Calu3 (cell line): ENCODE measurements around the gene SLC27A5. TPM values are rescaled to one million over a fixed set of nuclear protein-coding genes. Genes with fewer than 3 reads are reported as not detected.

Experiments used
- BruUV-seq: library from RNA; stranded (reverse); fragments of 400-500 nt; replicated peaks from 2 replicates; lab custom pipeline; 2021; lab: Mats Ljungman, UMichigan
- CTCF ChIA-PET: fragments of 300-600 bp; sonication (Branson Sonifier 250); formaldehyde crosslinking; loops from one replicate; lab custom pipeline; 2022; ENCODE audit warnings: antibody characterized with exemption; lab: Charles Lee
- DNase-seq: peaks from one replicate; pipeline ENCODE4 v3.0.0; 2022
- H3K27ac Mint-ChIP-seq: one replicate; pipeline ENCODE4 v1.8.0; 2022; ENCODE audit warnings: mixed read lengths; ENCODE audit not compliant: unreplicated experiment
- H3K27me3 Mint-ChIP-seq: one replicate; pipeline ENCODE4 v1.8.0; 2022; ENCODE audit warnings: mixed read lengths; ENCODE audit not compliant: unreplicated experiment
- H3K36me3 Mint-ChIP-seq: one replicate; pipeline ENCODE4 v1.8.0; 2022; ENCODE audit warnings: mild to moderate bottlenecking, moderate library complexity, mixed read lengths; ENCODE audit not compliant: insufficient read depth, unreplicated experiment
- H3K4me1 Mint-ChIP-seq: one replicate; pipeline ENCODE4 v1.8.0; 2022; ENCODE audit warnings: mild to moderate bottlenecking, low read depth, mixed read lengths; ENCODE audit not compliant: unreplicated experiment
- H3K4me3 Mint-ChIP-seq: one replicate; pipeline ENCODE4 v1.8.0; 2022; ENCODE audit warnings: mild to moderate bottlenecking, low read depth, moderate library complexity, mixed read lengths; ENCODE audit not compliant: unreplicated experiment
- H3K9me3 Mint-ChIP-seq: one replicate; pipeline ENCODE4 v1.8.0; 2022; ENCODE audit warnings: low read depth, mixed read lengths; ENCODE audit not compliant: unreplicated experiment
- CTCF ChIP-seq: fragments of 200-600 bp; IDR thresholded peaks from one replicate; pipeline ENCODE4 v1.8.0; 2022; ENCODE audit warnings: antibody characterized with exemption; ENCODE audit not compliant: unreplicated experiment
- intact Hi-C: fragments of 100-400 bp; cut with micrococcal nuclease; formaldehyde crosslinking; loops from one replicate; pipeline ENCODE4 v1.10.0; 2022; ENCODE audit not compliant: unreplicated experiment
- total RNA-seq: library from RNA; stranded (reverse); gene quantifications from 2 replicates; pipeline ENCODE4 v1.2.3, GENCODE V29; 2022

Gene SLC27A5
- total RNA-seq, 1 experiment from 2014 or later, result 3.7 TPM

GRCh38 chr19:58547323-58548312 is 35.8 kb upstream of the SLC27A5 start:
- Mint-ChIP-seq H3K36me3 (peaks cover 85% of the 10 kb centered on the region), H3K4me1 (peaks cover 17% of the 10 kb centered on the region), H3K4me3 (no peak overlapping the region), H3K9me3 (no peaks in the 10 kb centered on the region), H3K27me3 (peaks cover 10% of the 10 kb centered on the region), H3K27ac (no peak overlapping the region)
- no peak for DNase-seq
- TF ChIP-seq CTCF, result no peak
- TSS peak; percentile 8 for BruUV-seq
- CTCF ChIA-PET, result no interaction called here
- intact Hi-C loops, result no loop called here

GRCh38 chr19:58546019-58546530 is 34.3 kb upstream of the SLC27A5 start:
- peak overlapping the region; percentile 96 for H3K4me3 Mint-ChIP-seq
- TF ChIP-seq CTCF, result no peak
- intact Hi-C loops, result no loop called here
- CTCF ChIA-PET, result no interaction called here
- H3K9me3 Mint-ChIP-seq, result no peaks in the 10 kb centered on the region
- DNase-seq, result no peak
- no TSS peak for BruUV-seq
- peaks cover 77% of the 10 kb centered on the region for H3K36me3 Mint-ChIP-seq
- peak overlapping the region; percentile 93 for H3K27ac Mint-ChIP-seq
- peaks cover 23% of the 10 kb centered on the region for H3K27me3 Mint-ChIP-seq
- peaks cover 17% of the 10 kb centered on the region for H3K4me1 Mint-ChIP-seq

GRCh38 chr19:58545286-58546018 is 33.7 kb upstream of the SLC27A5 start:
- Mint-ChIP-seq H3K36me3 (peaks cover 71% of the 10 kb centered on the region), H3K9me3 (no peaks in the 10 kb centered on the region), H3K4me3 (peak overlapping the region; percentile 96), H3K27me3 (peaks cover 30% of the 10 kb centered on the region), H3K27ac (peak overlapping the region; percentile 93), H3K4me1 (peaks cover 17% of the 10 kb centered on the region)
- TF ChIP-seq CTCF, result no peak
- DNase-seq, result no peak
- CTCF ChIA-PET, result interaction anchor here (0.6 kb wide), 1 partner anchor 86 kb away, joined by 6 read pairs; no protein-coding TSS in a partner anchor
- intact Hi-C loops, result loop anchor here (2.0 kb wide), 1 partner anchor 27 kb away; the partner anchor contains the start of gene MZF1
- TSS peak; percentile 49 for BruUV-seq
